Neural progenitor cell (in vitro differentiated cells): ENCODE measurements around the gene RASGRF2. TPM values are rescaled to one million over a fixed set of nuclear protein-coding genes. Genes with fewer than 3 reads are reported as not detected.
A peak's percentile ranks its signal among the peaks of the same experiment; 100 is the strongest.

Experiments
- DNase-seq: peaks from one replicate; pipeline ENCODE4 v3.0.0-alpha.2; 2016; ENCODE audit warnings: low spot score
- H2AFZ ChIP-seq: fragments of 200-600 bp; sonication (generic); replicated peaks from 2 replicates; pipeline ENCODE4 v1.6.1; 2016; ENCODE audit warnings: antibody characterized with exemption
- H3F3A ChIP-seq: fragments of 200-600 bp; sonication (generic); 2 replicates; pipeline ENCODE4 v1.6.1; 2016; ENCODE audit warnings: antibody characterized with exemption, low read depth
- H3K27ac ChIP-seq: fragments of 200-600 bp; sonication (generic); 2 replicates; pipeline ENCODE4 v1.5.1; 2016; ENCODE audit warnings: mild to moderate bottlenecking
- H3K27me3 ChIP-seq: fragments of 200-600 bp; sonication (generic); 2 replicates; pipeline ENCODE4 v1.6.1; 2016; ENCODE audit warnings: mild to moderate bottlenecking, moderate library complexity
- H3K36me3 ChIP-seq: fragments of 200-600 bp; sonication (generic); 2 replicates; pipeline ENCODE4 v1.5.1; 2016
- H3K4me1 ChIP-seq: fragments of 200-600 bp; sonication (generic); 2 replicates; pipeline ENCODE4 v1.6.1; 2016; ENCODE audit warnings: mixed run types
- H3K4me2 ChIP-seq: fragments of 200-600 bp; sonication (generic); 2 replicates; pipeline ENCODE4 v1.6.1; 2016
- H3K4me3 ChIP-seq: fragments of 200-600 bp; sonication (generic); 2 replicates; pipeline ENCODE4 v1.5.1; 2016
- H3K79me2 ChIP-seq: fragments of 200-600 bp; sonication (generic); 2 replicates; pipeline ENCODE4 v1.6.1; 2016; ENCODE audit warnings: low read depth
- H3K9ac ChIP-seq: fragments of 200-600 bp; sonication (generic); 2 replicates; pipeline ENCODE4 v1.6.1; 2016
- H3K9me3 ChIP-seq: fragments of 200-600 bp; sonication (generic); 2 replicates; pipeline ENCODE4 v1.5.1; 2016; ENCODE audit warnings: low read depth
- H4K20me1 ChIP-seq: fragments of 200-600 bp; sonication (generic); 2 replicates; pipeline ENCODE4 v1.6.1; 2016; ENCODE audit warnings: low read depth
- H3K27ac Mint-ChIP-seq: 3 replicates; pipeline ENCODE4 v1.8.0; 2021; ENCODE audit warnings: mixed read lengths
- H3K27me3 Mint-ChIP-seq: 2 replicates; pipeline ENCODE4 v1.8.0; 2022; ENCODE audit warnings: low read depth, mild to moderate bottlenecking, inconsistent platforms, moderate library complexity, mixed read lengths; ENCODE audit not compliant: insufficient read depth
- H3K36me3 Mint-ChIP-seq: 3 replicates; pipeline ENCODE4 v1.8.0; 2021; ENCODE audit warnings: mixed read lengths
- H3K4me1 Mint-ChIP-seq: 3 replicates; pipeline ENCODE4 v1.8.0; 2021; ENCODE audit warnings: mixed read lengths
- H3K4me3 Mint-ChIP-seq: 3 replicates; pipeline ENCODE4 v1.8.0; 2021; ENCODE audit warnings: mild to moderate bottlenecking, moderate library complexity, mixed read lengths
- H3K9me3 Mint-ChIP-seq: 3 replicates; pipeline ENCODE4 v1.8.0; 2020; ENCODE audit warnings: mixed read lengths
- EZH2 ChIP-seq: fragments of 200-600 bp; sonication (generic); IDR thresholded peaks from 2 replicates; pipeline ENCODE4 v1.6.1; 2017; ENCODE audit warnings: antibody characterized with exemption, mild to moderate bottlenecking, moderate library complexity
- EZH2phosphoT487 ChIP-seq: fragments of 200-600 bp; sonication (generic); IDR thresholded peaks from 2 replicates; pipeline ENCODE4 v1.6.1; 2017; ENCODE audit warnings: antibody characterized with exemption
- total RNA-seq: library from RNA; depleted of rRNA; stranded (reverse); fragments of >200 nt; gene quantifications from 2 replicates; pipeline ENCODE4 v1.2.3, GENCODE V29; 2015; ENCODE audit warnings: low replicate concordance
- TF ChIP-seq, protein P1 (sequence below): fragments of 200-600 bp; sonication (generic); IDR thresholded peaks from 2 replicates; pipeline ENCODE4 v1.5.1; 2017; ENCODE audit warnings: antibody characterized with exemption, mild to moderate bottlenecking

RASGRF2 gene
- total RNA-seq, 1 donor from 2014 or later: 0.15 TPM

- Mint-ChIP-seq H3K36me3 (no peaks in the 10 kb centered on the region), H3K27me3 (peaks cover 3% of the 10 kb centered on the region), H3K4me1 (no peaks in the 10 kb centered on the region), H3K27ac (no peak overlapping the region), H3K4me3 (no peak overlapping the region), H3K9me3 (no peaks in the 10 kb centered on the region)
- H3K9me3 ChIP-seq: no peaks in the 10 kb centered on the region
- no peaks in the 10 kb centered on the region for H3K27me3 ChIP-seq
- no peak overlapping the region for H3K4me3 ChIP-seq
- no peaks in the 10 kb centered on the region for H4K20me1 ChIP-seq
- TF ChIP-seq EZH2phosphoT487 (no peak), EZH2 (no peak)
- TF ChIP-seq, protein P1, sequence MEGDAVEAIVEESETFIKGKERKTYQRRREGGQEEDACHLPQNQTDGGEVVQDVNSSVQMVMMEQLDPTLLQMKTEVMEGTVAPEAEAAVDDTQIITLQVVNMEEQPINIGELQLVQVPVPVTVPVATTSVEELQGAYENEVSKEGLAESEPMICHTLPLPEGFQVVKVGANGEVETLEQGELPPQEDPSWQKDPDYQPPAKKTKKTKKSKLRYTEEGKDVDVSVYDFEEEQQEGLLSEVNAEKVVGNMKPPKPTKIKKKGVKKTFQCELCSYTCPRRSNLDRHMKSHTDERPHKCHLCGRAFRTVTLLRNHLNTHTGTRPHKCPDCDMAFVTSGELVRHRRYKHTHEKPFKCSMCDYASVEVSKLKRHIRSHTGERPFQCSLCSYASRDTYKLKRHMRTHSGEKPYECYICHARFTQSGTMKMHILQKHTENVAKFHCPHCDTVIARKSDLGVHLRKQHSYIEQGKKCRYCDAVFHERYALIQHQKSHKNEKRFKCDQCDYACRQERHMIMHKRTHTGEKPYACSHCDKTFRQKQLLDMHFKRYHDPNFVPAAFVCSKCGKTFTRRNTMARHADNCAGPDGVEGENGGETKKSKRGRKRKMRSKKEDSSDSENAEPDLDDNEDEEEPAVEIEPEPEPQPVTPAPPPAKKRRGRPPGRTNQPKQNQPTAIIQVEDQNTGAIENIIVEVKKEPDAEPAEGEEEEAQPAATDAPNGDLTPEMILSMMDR: no peak
- H3K9ac ChIP-seq: no peak overlapping the region
- no peaks in the 10 kb centered on the region for H3K79me2 ChIP-seq
- H3K4me1 ChIP-seq: no peaks in the 10 kb centered on the region
- H3K36me3 ChIP-seq: no peaks in the 10 kb centered on the region
- H3K4me2 ChIP-seq: no peak overlapping the region
- H3F3A ChIP-seq: no peaks in the 10 kb centered on the region
- H3K27ac ChIP-seq: no peak overlapping the region
- no peak overlapping the region for H2AFZ ChIP-seq
- DNase-seq: no peak
Observed at GRCh38 chr5:81095835-81096234, 135.7 kb downstream of the RASGRF2 start.

- Mint-ChIP-seq H3K9me3 (no peaks in the 10 kb centered on the region), H3K4me3 (no peak overlapping the region), H3K27ac (no peak overlapping the region), H3K27me3 (peaks cover 3% of the 10 kb centered on the region), H3K4me1 (no peaks in the 10 kb centered on the region), H3K36me3 (no peaks in the 10 kb centered on the region)
- peak; percentile 58 for DNase-seq
- Histone ChIP-seq H3K4me2 (no peak overlapping the region), H3K4me3 (no peak overlapping the region), H3K27ac (no peak overlapping the region), H3K4me1 (no peaks in the 10 kb centered on the region), H3K9me3 (no peaks in the 10 kb centered on the region), H2AFZ (no peak overlapping the region), H3K9ac (no peak overlapping the region), H3K79me2 (no peaks in the 10 kb centered on the region), H3K27me3 (no peaks in the 10 kb centered on the region), H4K20me1 (no peaks in the 10 kb centered on the region), H3K36me3 (no peaks in the 10 kb centered on the region), H3F3A (no peaks in the 10 kb centered on the region)
- TF ChIP-seq EZH2phosphoT487 (no peak), EZH2 (no peak)
- TF ChIP-seq, protein P1: no peak
Observed at GRCh38 chr5:81097713-81098112, 137.6 kb downstream of the RASGRF2 start.

DNA sequence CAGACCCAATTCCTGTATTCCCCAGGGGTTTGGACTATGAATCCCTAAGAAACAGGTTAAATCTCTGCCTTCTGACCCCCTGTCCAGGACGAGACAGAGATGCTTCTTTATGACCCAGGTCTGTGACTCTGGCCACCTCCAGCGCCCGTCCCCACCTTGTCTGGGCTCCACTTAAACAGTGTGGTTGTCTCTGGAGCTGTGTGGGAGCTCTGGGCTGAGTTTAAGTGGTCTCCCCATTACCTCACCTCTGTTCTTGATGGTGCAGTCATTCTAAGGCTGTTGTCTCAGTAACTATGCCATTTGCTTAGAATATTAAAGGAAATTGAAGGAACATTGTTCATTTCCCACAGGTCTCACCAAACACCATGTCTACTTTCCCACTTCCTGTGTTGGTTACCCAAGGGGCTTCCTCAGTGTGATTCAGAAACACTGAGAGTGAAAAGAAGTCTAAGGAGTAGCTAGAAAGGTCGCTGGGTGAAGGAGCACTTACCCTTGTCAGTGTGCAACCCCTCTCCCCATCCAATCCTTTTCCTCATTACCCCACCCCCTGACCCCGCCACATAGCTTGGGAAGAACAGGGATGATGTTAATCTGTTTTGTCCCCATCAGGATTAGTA lies 145.2 kb downstream of the RASGRF2 start:
- H2AFZ ChIP-seq: peak overlapping the region; percentile 13
- TF ChIP-seq EZH2: no peak
- TF ChIP-seq, protein P1: no peak
- TF ChIP-seq EZH2phosphoT487: no peak
- H3K4me3 Mint-ChIP-seq: no peak overlapping the region
- H3K9me3 Mint-ChIP-seq: no peaks in the 10 kb centered on the region
- no peak overlapping the region for H3K4me2 ChIP-seq
- H3K27me3 ChIP-seq: no peaks in the 10 kb centered on the region
- H3K36me3 ChIP-seq: no peaks in the 10 kb centered on the region
- no peak overlapping the region for H3K4me3 ChIP-seq
- no peaks in the 10 kb centered on the region for H3K36me3 Mint-ChIP-seq
- H3K9me3 ChIP-seq: no peaks in the 10 kb centered on the region
- DNase-seq: no peak
- H3K27me3 Mint-ChIP-seq: peaks cover 2% of the 10 kb centered on the region
- no peaks in the 10 kb centered on the region for H4K20me1 ChIP-seq
- no peaks in the 10 kb centered on the region for H3K79me2 ChIP-seq
- no peak overlapping the region for H3K27ac Mint-ChIP-seq
- peaks cover 6% of the 10 kb centered on the region for H3K4me1 Mint-ChIP-seq
- H3F3A ChIP-seq: no peaks in the 10 kb centered on the region
- no peaks in the 10 kb centered on the region for H3K4me1 ChIP-seq
- no peak overlapping the region for H3K27ac ChIP-seq
- H3K9ac ChIP-seq: no peak overlapping the region
